AG04450 (cell line): Measurements from ENCODE around the gene MX2. TPM values are rescaled to one million over a fixed set of nuclear protein-coding genes. Genes with fewer than 3 reads are reported as not detected.

ENCODE experiments used
- CTCF ChIA-PET: fragments of 300-600, 350-600 bp; formaldehyde crosslinking; extraction: SDS; loops from one replicate; lab custom pipeline; 2022; ENCODE audit warnings: antibody characterized with exemption, inconsistent platforms; lab: Charles Lee
- POLR2A ChIA-PET: fragments of 350-600 bp; formaldehyde crosslinking; extraction: SDS; loops from one replicate; lab custom pipeline; 2021; ENCODE audit warnings: antibody characterized with exemption, inconsistent platforms; lab: Yijun Ruan, JAX
- DNase-seq: peaks from one replicate; pipeline ENCODE4 v3.0.0-alpha.2; 2011; ENCODE audit warnings: low read depth, low spot score
- H3K27ac ChIP-seq: one replicate; pipeline ENCODE4 v1.5.1; 2012; ENCODE audit warnings: low read depth, low read length, control low read depth
- H3K27me3 ChIP-seq: one replicate; pipeline ENCODE4 v1.6.0; 2012; ENCODE audit warnings: low read length; ENCODE audit not compliant: control insufficient read depth, insufficient read depth
- H3K4me3 ChIP-seq: 2 replicates; pipeline ENCODE4 v1.5.1; 2011; ENCODE audit warnings: mild to moderate bottlenecking, low read depth, low read length, control low read depth
- H3K9me3 ChIP-seq: 2 replicates; pipeline ENCODE4 v1.5.1; 2012; ENCODE audit warnings: low read length; ENCODE audit not compliant: control insufficient read depth, insufficient read depth
- CTCF ChIP-seq: IDR thresholded peaks from 2 replicates; pipeline ENCODE4 v1.5.1; 2011; ENCODE audit warnings: low read depth, low read length, control low read depth, inconsistent platforms
- polyA plus RNA-seq: library from polyadenylated mRNA; depleted of rRNA; stranded (reverse); fragments of >200 nt; gene quantifications from 2 replicates; pipeline ENCODE4 v1.2.3, GENCODE V29; 2011

Gene MX2
- polyA plus RNA-seq, 1 experiment, result 0.82 TPM

- no peaks in the 10 kb centered on the region for H3K9me3 ChIP-seq
- no peak overlapping the region for H3K27ac ChIP-seq
- ChIA-PET POLR2A (no interaction called here), CTCF (no interaction called here)
- DNase-seq, result no peak
- H3K27me3 ChIP-seq, result no peaks in the 10 kb centered on the region
- TF ChIP-seq CTCF, result no peak
- no peak overlapping the region for H3K4me3 ChIP-seq
Measured at GRCh38 chr21:41387824-41388223, 26.0 kb downstream of the MX2 start.

GRCh38 chr21:41388259-41388658 lies 26.4 kb downstream of the MX2 start:
- no peak for DNase-seq
- no peaks in the 10 kb centered on the region for H3K9me3 ChIP-seq
- TF ChIP-seq CTCF, result no peak
- ChIA-PET POLR2A (no interaction called here), CTCF (no interaction called here)
- no peak overlapping the region for H3K4me3 ChIP-seq
- H3K27me3 ChIP-seq, result no peaks in the 10 kb centered on the region
- H3K27ac ChIP-seq, result no peak overlapping the region

- no peak for DNase-seq
- TF ChIP-seq CTCF, result no peak
Measured at GRCh38 chr21:41390043-41390639, 28.3 kb downstream of the MX2 start.

GRCh38 chr21:41393876-41394465 lies 32.1 kb downstream of the MX2 start:
- Histone ChIP-seq H3K9me3 (no peaks in the 10 kb centered on the region; the same call in 1 of the 2 replicates), H3K27ac (no peak overlapping the region), H3K27me3 (no peaks in the 10 kb centered on the region), H3K4me3 (no peak overlapping the region)
- no peak for TF ChIP-seq CTCF
- POLR2A ChIA-PET, result no interaction called here
- DNase-seq, result no peak
- CTCF ChIA-PET, result no interaction called here

More at GRCh38 chr21:41390043-41390639, 28.3 kb downstream of the MX2 start:
- H3K27ac ChIP-seq, result no peak overlapping the region
- ChIA-PET POLR2A (no interaction called here), CTCF (no interaction called here)
- H3K9me3 ChIP-seq, result no peaks in the 10 kb centered on the region
- no peak overlapping the region for H3K4me3 ChIP-seq
- no peaks in the 10 kb centered on the region for H3K27me3 ChIP-seq

- TF ChIP-seq CTCF, result no peak
- POLR2A ChIA-PET, result no interaction called here
- H3K27me3 ChIP-seq, result no peaks in the 10 kb centered on the region
- CTCF ChIA-PET, result no interaction called here
- H3K4me3 ChIP-seq, result no peak overlapping the region
- H3K27ac ChIP-seq, result no peak overlapping the region
- no peak for DNase-seq
- no peaks in the 10 kb centered on the region; the same call in 1 of the 2 replicates for H3K9me3 ChIP-seq
Measured at GRCh38 chr21:41396558-41397075, 34.8 kb downstream of the MX2 start.
